ENCODE results near the gene SEC14L5.

- no peak for TF ChIP-seq CTCF (IDR thresholded peaks at IDR 0.05)
- peak in 2 of 3 donors; percentile 52 to 64 for TF ChIP-seq POLR2A (IDR thresholded peaks at IDR 0.05)
Observed at GRCh38 chr16:5033256-5034166, 75.4 kb downstream of the SEC14L5 start, which contains the start of gene NAGPA.
